ENCODE measurements around the gene RFTN1. TPM values are rescaled to one million over a fixed set of nuclear protein-coding genes. Genes with fewer than 3 reads are reported as not detected.
A peak's percentile ranks its signal among the peaks of the same experiment; 100 is the strongest.

The RFTN1 gene
- total RNA-seq, 1 experiment from 2014 or later = 120 TPM

DNA sequence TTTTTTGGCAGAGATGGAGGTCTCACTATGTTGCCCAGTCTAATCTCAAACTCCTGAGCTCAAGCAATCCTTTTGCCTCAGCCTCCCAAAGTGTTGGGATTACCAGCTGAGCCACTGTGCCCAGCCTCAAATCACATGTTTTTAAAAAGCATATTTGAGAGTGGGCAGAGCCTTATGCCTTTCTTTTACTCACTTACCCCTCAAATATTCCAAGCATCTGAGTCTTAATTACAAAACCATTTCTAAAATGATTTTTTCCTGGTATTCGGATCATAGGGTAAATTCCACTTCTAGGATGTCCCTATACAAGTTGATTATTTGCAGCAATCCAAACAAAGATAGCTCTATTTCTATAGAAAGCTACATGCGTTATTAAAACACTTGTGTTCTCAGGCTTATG lies 106.1 kb downstream of the RFTN1 start:
- DNase-seq (ENCODE audit: low read depth) = no peak

DNA sequence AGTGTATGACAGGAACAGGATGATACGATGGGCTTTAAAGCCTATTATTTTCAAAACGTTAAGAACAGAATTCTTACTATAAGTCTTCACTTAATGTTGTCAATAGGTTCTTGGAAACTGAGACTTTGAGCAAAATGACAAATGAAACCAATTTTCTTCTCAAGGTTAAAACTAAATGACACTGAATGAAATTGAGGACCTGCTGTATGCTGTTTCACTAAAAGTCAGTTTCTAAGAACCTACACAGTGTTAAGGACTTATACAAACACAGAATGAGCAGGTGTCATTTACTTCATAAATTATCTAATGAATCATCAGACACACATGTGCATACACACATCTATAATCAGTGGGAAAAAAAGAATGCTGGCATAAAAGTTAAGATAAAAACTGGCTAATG lies 106.9 kb downstream of the RFTN1 start:
- no peak for DNase-seq (ENCODE audit: low read depth)

- DNase-seq (ENCODE audit: low read depth) = no peak
These were observed 107.3 kb downstream of the RFTN1 start for GRCh38 chr3:16406166-16406565.

DNA sequence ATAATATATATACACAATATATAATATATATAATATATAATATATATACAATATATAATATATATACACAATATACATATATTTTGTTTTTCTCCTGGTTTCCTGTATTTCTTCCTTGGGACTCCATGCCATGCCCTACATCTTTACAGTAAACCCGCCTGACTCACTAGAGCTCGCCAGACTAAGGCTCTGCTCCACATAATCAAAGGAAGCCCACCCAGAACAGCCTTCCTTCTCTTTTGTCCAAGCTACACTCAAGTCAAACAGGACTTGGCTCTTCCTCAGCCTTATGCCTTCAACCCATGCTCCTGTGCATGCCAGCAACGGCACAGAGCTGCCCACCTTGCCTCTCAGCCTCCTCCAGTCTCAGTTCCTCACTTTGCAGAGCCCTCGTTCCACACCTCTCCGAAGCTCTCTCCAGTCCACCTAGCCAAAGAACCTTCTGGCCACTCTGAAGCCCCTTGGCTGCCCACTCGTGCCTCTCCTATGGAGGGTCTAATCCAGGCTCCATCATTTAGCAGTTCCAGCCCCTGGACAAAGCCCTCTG lies 109.1 kb downstream of the RFTN1 start:
- no peak for DNase-seq (ENCODE audit: low read depth)

DNA sequence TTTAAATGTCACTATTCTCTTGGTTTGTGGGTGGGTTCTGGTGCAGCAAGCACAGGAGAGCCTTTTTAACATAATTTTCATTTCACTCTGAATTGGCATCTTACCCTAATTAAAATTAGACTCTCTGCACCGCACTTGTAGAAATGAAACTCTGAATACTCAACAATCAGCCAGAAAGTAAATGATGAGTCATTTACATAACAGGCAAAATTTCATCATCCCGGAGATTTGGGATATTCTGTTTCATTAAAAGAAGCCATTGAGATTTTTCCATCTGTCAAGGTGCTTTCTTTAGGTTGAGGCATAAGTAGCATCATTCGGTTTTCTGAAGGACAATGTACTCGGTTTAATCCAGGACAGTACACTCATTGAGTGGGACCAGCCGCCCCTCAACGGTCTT lies 111.0 kb downstream of the RFTN1 start:
- peak; percentile 63 for DNase-seq (ENCODE audit: low read depth)

- DNase-seq (ENCODE audit: low read depth) = no peak
These were observed 112.2 kb downstream of the RFTN1 start for GRCh38 chr3:16401273-16401672.

- no peak for DNase-seq (ENCODE audit: low read depth)
These were observed 113.2 kb downstream of the RFTN1 start for GRCh38 chr3:16400106-16400931.

GRCh38 chr3:16399473-16399872 lies 114.0 kb downstream of the RFTN1 start:
- peak; percentile 97 for DNase-seq (ENCODE audit: low read depth)

GRCh38 chr3:16398648-16399047 lies 114.9 kb downstream of the RFTN1 start:
- DNase-seq (ENCODE audit: low read depth) = peak; percentile 33

GRCh38 chr3:16396202-16396601 lies 117.3 kb downstream of the RFTN1 start:
- no peak for DNase-seq (ENCODE audit: low read depth)

DNA sequence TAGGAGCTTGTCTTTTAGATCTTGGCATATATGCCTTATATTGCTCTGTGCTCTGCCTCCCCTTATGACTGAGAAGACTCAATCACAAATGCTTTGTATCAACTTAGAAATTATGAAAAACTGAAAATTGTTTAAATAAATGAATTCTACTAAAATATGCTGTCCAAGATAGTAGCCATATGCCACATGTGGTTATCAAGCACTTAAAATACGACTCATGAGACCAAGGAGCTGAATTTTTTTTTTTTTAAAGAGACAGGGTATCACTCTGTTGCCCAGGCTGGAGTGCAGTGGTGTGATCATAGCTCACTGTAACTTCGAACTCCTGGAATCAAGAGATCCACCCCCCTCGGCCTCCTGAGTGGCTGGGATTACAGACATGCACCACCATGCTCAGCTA lies 118.3 kb downstream of the RFTN1 start:
- DNase-seq (ENCODE audit: low read depth) = no peak

DNA sequence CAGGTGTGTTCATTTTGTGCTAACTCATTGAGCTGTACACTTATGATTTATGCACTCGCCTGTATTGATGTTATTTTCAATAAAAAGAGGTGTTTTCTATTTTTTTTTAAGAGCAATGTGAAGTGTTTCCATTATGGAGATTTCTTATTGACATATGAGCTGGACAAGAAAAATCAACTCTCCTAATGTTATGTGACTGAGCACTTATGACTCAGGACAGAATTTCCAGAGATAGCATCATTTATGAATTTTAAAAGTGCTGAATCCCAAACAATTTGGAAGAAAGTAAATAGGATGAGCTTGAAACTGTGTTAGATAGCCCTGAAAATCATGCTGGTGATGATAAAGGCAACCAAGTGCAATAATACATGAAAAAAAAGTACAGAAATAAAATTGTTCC lies 118.9 kb downstream of the RFTN1 start:
- DNase-seq (ENCODE audit: low read depth) = no peak

DNA sequence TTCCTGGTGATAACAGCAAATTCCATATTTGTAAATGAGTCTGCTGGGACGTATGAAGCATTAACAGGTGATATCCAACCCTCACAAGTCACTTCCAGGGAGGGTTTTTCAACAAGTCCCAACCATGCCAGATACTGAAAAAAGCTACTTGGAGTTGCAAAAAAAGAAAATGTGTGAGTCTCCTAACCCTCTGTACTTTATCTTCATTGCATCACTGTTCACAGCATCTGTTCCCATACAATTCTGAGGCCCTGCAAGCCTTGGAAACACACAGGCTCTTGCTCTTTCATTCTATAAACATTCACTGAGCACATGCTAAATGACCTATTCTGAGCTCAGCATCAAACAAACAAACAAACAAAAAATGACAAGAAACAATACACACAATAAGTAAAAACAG lies 120.8 kb downstream of the RFTN1 start:
- no peak for DNase-seq (ENCODE audit: low read depth)

DNA sequence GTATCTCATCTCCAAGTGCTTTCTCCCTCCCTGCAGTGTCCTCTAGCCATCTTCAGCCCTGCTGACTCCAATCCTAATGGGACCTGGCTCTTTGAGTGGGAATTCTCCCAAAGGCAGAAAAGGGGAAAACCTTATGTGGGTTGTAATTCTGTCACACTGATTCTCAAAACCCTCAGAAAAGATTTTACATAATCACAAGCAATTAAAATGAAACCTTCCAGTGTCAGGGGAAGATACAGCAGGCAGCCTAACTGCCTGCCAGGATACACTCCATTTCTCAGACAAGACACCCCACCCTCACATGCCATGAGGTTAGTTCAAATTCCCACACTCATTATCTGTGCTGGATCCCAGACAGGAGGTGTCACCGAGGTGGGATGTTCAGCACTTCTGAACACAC lies 121.4 kb downstream of the RFTN1 start:
- DNase-seq (ENCODE audit: low read depth) = no peak

DNA sequence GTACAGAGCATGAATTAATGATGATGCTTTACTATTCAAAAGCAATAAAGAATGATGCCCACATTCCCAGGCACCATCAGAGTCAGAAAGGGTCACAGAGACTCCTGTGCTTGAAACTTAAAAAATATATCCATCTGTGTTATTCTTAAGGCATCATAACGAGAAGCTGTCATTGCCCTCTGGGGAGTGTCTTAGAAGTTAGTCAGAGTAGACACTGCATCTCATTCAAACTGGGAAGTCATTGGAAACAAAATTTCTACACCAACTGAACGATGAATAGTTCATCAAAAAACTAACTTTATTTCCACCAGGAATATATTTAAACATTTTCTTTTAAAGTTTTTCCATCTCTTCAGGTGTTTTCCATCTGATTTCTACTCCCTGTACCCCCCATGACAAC lies 122.9 kb downstream of the RFTN1 start:
- peak; percentile 44 for DNase-seq (ENCODE audit: low read depth)

DNA sequence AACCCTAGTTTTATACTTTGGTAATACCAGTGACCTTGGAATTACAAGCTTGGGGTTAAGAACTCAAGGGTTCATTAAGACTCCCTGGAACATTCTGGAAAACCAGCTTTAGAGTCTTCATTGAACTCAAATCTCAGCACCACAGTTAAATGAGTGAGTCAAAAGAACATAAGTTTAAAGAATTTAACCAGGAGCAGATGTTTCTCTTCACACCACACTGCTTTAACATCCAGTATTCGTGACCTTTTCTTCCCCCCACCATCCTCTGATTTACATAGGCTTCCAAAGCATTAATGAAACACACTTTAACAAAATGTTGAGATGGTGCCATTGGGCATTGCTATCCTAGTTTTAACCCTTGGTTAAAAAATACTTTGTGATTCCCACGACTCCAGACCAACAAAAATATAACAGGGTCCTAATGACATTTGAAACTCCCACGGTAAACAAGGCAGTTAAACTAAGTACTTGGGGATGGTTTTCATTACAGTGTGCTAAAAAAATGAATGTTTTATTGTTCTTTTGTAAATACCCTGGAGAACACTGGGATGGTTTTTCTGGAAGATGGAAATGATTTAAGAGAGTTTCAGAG lies 124.6 kb downstream of the RFTN1 start:
- peak; percentile 70 for DNase-seq (ENCODE audit: low read depth)

GRCh38 chr3:16386561-16386960 lies 126.9 kb downstream of the RFTN1 start:
- DNase-seq (ENCODE audit: low read depth) = no peak

DNA sequence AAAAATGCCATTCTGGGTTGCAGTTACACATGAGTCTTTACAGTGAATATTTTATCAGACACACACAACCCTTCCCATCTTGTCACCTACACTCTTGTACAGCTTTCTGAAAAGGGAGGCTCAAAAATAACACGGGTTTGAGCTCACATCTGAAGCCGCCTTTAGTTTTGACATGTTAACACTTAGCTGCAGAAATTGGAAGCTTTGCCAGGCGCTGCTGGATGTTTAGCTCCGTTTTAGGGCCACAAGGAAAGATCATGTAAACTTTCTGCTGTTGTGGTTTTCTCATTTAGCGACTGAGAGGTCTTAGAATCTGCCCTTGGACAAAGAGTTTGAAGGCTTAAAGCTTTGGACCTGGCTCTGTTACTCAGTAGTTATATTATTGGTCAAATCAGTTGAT lies 128.3 kb downstream of the RFTN1 start:
- no peak for DNase-seq (ENCODE audit: low read depth)

- no peak for DNase-seq (ENCODE audit: low read depth)
These were observed 129.6 kb downstream of the RFTN1 start for GRCh38 chr3:16383864-16384263.

GRCh38 chr3:16382845-16383244 lies 130.7 kb downstream of the RFTN1 start:
- no peak for DNase-seq (ENCODE audit: low read depth)

DNA sequence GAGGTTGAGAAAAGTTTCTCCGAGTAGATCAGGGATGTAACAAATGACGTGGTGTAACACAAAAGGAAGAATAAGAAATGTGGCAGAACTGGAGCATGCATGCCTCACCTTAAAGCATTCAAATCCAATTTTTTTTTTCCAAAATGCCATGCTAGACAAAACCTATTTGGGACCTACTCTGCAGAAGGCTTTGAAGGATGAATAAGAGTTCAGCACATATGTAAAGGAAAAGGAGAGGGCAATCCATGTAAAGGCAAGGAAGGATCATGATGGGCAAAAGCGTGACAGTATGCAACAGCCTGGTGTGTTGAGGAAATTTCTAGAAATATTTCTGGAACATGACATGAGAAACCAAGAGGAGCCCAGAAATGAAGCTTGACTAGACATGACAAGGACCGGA lies 132.1 kb downstream of the RFTN1 start:
- no peak for DNase-seq (ENCODE audit: low read depth)

GRCh38 chr3:16380421-16380820 lies 133.1 kb downstream of the RFTN1 start:
- DNase-seq (ENCODE audit: low read depth) = no peak

DNA sequence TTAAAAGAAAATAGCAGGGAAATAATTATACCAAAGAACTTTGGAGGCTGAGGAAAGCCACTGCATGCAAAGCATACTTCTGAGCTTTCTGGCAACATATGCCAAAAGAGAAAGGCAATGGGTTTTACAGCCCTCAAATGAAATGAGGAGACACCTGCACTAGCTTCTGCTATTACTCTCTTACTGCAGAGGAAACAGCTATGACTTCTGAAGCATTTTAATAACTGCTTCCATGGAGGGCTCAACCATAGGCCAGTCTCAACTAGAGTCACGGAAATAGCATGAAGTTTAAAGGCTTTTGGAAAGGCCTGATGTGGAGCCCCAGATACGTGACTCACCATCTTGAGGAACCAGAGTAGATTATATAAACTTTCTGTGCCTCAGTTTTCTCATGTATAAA lies 133.7 kb downstream of the RFTN1 start:
- DNase-seq (ENCODE audit: low read depth) = no peak

Data from RPMI7951 (cell line).